ENCODE measurements around the gene SRR.

DNA sequence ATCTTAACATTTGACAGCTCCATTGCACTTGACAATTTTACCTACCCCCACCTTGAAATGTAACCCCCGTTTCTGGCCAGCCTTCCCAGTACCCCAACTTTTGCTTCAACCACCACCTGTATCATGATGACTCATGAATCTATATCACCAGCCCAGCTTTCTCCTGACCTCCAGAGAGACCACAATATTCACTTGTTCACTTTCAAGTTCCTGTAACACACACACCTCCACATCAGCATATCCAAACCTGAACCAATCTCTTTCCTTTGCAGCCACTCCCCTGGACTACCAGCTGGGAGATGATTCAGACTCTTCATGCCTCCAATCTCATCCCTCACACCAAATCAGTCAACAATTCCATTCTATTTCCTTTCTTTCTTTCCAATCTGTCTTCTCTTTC lies 8.2 kb upstream of the SRR start:
- TF ChIP-seq, protein P1, sequence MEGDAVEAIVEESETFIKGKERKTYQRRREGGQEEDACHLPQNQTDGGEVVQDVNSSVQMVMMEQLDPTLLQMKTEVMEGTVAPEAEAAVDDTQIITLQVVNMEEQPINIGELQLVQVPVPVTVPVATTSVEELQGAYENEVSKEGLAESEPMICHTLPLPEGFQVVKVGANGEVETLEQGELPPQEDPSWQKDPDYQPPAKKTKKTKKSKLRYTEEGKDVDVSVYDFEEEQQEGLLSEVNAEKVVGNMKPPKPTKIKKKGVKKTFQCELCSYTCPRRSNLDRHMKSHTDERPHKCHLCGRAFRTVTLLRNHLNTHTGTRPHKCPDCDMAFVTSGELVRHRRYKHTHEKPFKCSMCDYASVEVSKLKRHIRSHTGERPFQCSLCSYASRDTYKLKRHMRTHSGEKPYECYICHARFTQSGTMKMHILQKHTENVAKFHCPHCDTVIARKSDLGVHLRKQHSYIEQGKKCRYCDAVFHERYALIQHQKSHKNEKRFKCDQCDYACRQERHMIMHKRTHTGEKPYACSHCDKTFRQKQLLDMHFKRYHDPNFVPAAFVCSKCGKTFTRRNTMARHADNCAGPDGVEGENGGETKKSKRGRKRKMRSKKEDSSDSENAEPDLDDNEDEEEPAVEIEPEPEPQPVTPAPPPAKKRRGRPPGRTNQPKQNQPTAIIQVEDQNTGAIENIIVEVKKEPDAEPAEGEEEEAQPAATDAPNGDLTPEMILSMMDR (IDR thresholded peaks at IDR 0.05; ENCODE audit: extremely low read depth in 1 of 2, insufficient read depth in 1 of 2, low read depth in 1 of 2, low read length in 2 of 2), result no peak
- TF ChIP-seq JUN (IDR thresholded peaks at IDR 0.05; ENCODE audit: borderline replicate concordance, insufficient read depth, insufficient read length, low read depth) (peak; percentile 1), POLR2A (IDR thresholded peaks at IDR 0.05; ENCODE audit: low read depth, low read length) (no peak), GATA2 (IDR thresholded peaks at IDR 0.05; ENCODE audit: insufficient read depth, insufficient read length, low read depth, low read length) (no peak)

All from endothelial cell of umbilical vein (primary cell).